ENCODE data around the gene CLDN20.

The CLDN20 gene

DNA sequence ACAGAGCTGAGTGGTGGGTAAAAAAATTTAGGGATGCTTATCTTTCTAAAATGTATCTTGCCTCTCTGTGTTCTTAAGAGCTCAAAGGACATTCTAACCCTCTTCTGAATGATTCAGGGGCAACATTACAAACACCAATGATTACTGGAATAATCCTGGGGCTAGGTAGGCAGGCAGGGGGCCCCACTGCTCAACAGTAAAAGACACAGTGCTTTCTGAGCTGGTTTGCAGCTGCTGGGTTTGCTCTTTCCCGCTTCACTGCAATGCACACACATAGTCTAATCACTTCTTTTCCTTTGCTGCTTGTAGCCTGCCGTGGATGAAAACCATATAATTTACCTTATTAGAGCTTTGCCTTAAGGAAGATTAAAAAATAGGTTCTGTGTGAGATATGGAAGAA is 23.9 kb downstream of the CLDN20 start:
- peaks cover 5 to 9% of the 10 kb centered on the region in 2 experiments for H3K36me3 ChIP-seq (ENCODE audit: control insufficient read depth in 1 of 2, insufficient read depth in 2 of 2, low read length in 2 of 2)
- no peaks in the 10 kb centered on the region for H3K9me3 ChIP-seq (ENCODE audit: insufficient read depth, low read depth, low read length)
- H3K4me2 ChIP-seq (ENCODE audit: low read length), result no peak overlapping the region

DNA sequence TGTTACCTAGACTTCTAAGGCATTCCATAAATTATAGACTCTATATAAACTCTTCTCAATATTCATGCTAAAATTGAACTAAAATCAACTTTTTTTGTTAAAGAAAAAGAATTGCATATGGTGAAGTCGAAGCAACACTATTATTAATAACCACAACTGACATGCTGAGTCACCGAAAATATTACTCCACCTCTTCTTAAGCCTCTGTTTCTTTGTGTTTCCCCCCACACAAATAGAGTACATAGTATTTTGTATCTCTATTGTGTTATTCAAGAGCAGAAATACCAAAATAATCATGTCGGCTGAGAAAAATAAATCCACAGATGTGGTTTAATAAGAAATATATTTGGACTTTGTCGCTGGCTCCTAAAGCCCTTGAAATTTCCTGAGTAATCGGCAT is 26.7 kb downstream of the CLDN20 start:
- H3K4me1 ChIP-seq (ENCODE audit: control insufficient read depth in 1 of 2, insufficient read depth in 2 of 2, low read length in 2 of 2), result peaks cover 0 to 1% of the 10 kb centered on the region in 2 experiments
- no peak overlapping the region for H4K12ac ChIP-seq (ENCODE audit: low read depth, low read length)
- no peak overlapping the region for H3K4ac ChIP-seq (ENCODE audit: low read depth, low read length)
- no CpG with 5 or more reads among the region's 5 CpGs for WGBS (ENCODE audit: extremely low coverage, insufficient coverage, insufficient read length)
- no peak overlapping the region for H3K18ac ChIP-seq (ENCODE audit: low read length)
- no peak overlapping the region for H2AK5ac ChIP-seq (ENCODE audit: low read length)
- H3K9ac ChIP-seq (ENCODE audit: low read length), result no peak overlapping the region
- H3K27me3 ChIP-seq (ENCODE audit: insufficient read depth, low read length), result no peaks in the 10 kb centered on the region
- no peak overlapping the region for H2BK120ac ChIP-seq (ENCODE audit: insufficient read depth, low read length, poor library complexity)
- no peak for DNase-seq
- H2BK12ac ChIP-seq (ENCODE audit: low read length), result no peak overlapping the region
- no peak overlapping the region for H3K14ac ChIP-seq (ENCODE audit: low read length)
- H3K79me2 ChIP-seq (ENCODE audit: control insufficient read depth, insufficient read depth, low read length, poor library complexity), result no peaks in the 10 kb centered on the region
- no peak overlapping the region for H3K4me3 ChIP-seq (ENCODE audit: low read depth, low read length)
- H3K27ac ChIP-seq (ENCODE audit: low read depth, low read length), result no peak overlapping the region
- H4K8ac ChIP-seq (ENCODE audit: low read depth, low read length), result no peak overlapping the region
- H3K79me1 ChIP-seq (ENCODE audit: low read length), result no peaks in the 10 kb centered on the region
- H3K36me3 ChIP-seq (ENCODE audit: control insufficient read depth in 1 of 2, insufficient read depth in 2 of 2, low read length in 2 of 2), result peaks cover 5% of the 10 kb centered on the region in 2 experiments
- H2BK5ac ChIP-seq (ENCODE audit: low read depth, low read length, poor library complexity), result no peak overlapping the region
- no peaks in the 10 kb centered on the region for H3K9me3 ChIP-seq (ENCODE audit: insufficient read depth, low read depth, low read length)
- no peak overlapping the region for H3K4me2 ChIP-seq (ENCODE audit: low read length)
- no peak overlapping the region for H2AFZ ChIP-seq (ENCODE audit: insufficient read depth, low read length, poor library complexity)
- H4K91ac ChIP-seq (ENCODE audit: low read depth, low read length), result no peak overlapping the region
- H3K23ac ChIP-seq (ENCODE audit: low read length), result no peak overlapping the region

More for the DNA sequence above, 23.9 kb downstream of the CLDN20 start:
- Histone ChIP-seq H2AFZ (ENCODE audit: insufficient read depth, low read length, poor library complexity) (no peak overlapping the region), H3K79me2 (ENCODE audit: control insufficient read depth, insufficient read depth, low read length, poor library complexity) (no peaks in the 10 kb centered on the region), H3K4me3 (ENCODE audit: low read depth, low read length) (no peak overlapping the region), H3K27ac (ENCODE audit: low read depth, low read length) (no peak overlapping the region), H2BK120ac (ENCODE audit: insufficient read depth, low read length, poor library complexity) (no peak overlapping the region), H3K14ac (ENCODE audit: low read length) (no peak overlapping the region), H2BK12ac (ENCODE audit: low read length) (no peak overlapping the region), H2AK5ac (ENCODE audit: low read length) (no peak overlapping the region), H4K12ac (ENCODE audit: low read depth, low read length) (no peak overlapping the region), H4K91ac (ENCODE audit: low read depth, low read length) (no peak overlapping the region), H3K27me3 (ENCODE audit: insufficient read depth, low read length) (no peaks in the 10 kb centered on the region), H2BK5ac (ENCODE audit: low read depth, low read length, poor library complexity) (no peak overlapping the region), H3K4me1 (ENCODE audit: control insufficient read depth in 1 of 2, insufficient read depth in 2 of 2, low read length in 2 of 2) (no peaks in the 10 kb centered on the region), H3K9ac (ENCODE audit: low read length) (no peak overlapping the region), H3K79me1 (ENCODE audit: low read length) (no peaks in the 10 kb centered on the region), H3K18ac (ENCODE audit: low read length) (no peak overlapping the region), H3K23ac (ENCODE audit: low read length) (no peak overlapping the region), H4K8ac (ENCODE audit: low read depth, low read length) (no peak overlapping the region), H3K4ac (ENCODE audit: low read depth, low read length) (no peak overlapping the region)
- no peak for DNase-seq
- no CpG with 5 or more reads among the region's 2 CpGs for WGBS (ENCODE audit: extremely low coverage, insufficient coverage, insufficient read length)

DNA sequence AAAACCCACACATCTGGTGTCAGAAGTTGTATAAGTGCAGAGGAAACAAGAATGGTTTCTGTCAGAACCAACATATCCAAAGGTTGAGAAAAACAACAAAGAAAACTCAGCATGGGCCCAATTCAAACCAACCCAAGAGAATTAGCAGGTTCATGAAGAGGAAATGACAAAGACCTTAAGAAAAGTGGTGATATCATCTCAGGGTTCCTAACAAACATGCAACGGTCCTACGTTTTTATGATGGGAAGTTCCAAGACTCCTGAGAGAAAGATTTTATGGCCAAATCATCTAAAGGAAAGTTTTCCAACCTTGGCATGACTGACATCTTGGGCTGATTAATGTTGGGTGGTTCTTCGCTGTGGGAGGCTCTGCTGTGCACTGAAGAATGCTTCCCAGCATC is 27.5 kb downstream of the CLDN20 start:
- H3K9ac ChIP-seq (ENCODE audit: low read length), result no peak overlapping the region
- H3K18ac ChIP-seq (ENCODE audit: low read length), result no peak overlapping the region
- H2BK12ac ChIP-seq (ENCODE audit: low read length), result no peak overlapping the region
- no peak overlapping the region for H4K8ac ChIP-seq (ENCODE audit: low read depth, low read length)
- H4K12ac ChIP-seq (ENCODE audit: low read depth, low read length), result no peak overlapping the region
- no peak for DNase-seq
- H3K4ac ChIP-seq (ENCODE audit: low read depth, low read length), result no peak overlapping the region
- WGBS (ENCODE audit: extremely low coverage, insufficient coverage, insufficient read length), result no CpG with 5 or more reads among the region's 3 CpGs
- H3K4me2 ChIP-seq (ENCODE audit: low read length), result no peak overlapping the region
- H2AFZ ChIP-seq (ENCODE audit: insufficient read depth, low read length, poor library complexity), result no peak overlapping the region
- no peak overlapping the region for H3K23ac ChIP-seq (ENCODE audit: low read length)
- H2BK5ac ChIP-seq (ENCODE audit: low read depth, low read length, poor library complexity), result no peak overlapping the region
- H3K14ac ChIP-seq (ENCODE audit: low read length), result no peak overlapping the region
- H3K27ac ChIP-seq (ENCODE audit: low read depth, low read length), result no peak overlapping the region
- H4K91ac ChIP-seq (ENCODE audit: low read depth, low read length), result no peak overlapping the region
- no peaks in the 10 kb centered on the region for H3K79me1 ChIP-seq (ENCODE audit: low read length)
- H2AK5ac ChIP-seq (ENCODE audit: low read length), result no peak overlapping the region
- H3K79me2 ChIP-seq (ENCODE audit: control insufficient read depth, insufficient read depth, low read length, poor library complexity), result no peaks in the 10 kb centered on the region
- H3K36me3 ChIP-seq (ENCODE audit: control insufficient read depth in 1 of 2, insufficient read depth in 2 of 2, low read length in 2 of 2), result peaks cover 5 to 8% of the 10 kb centered on the region in 2 experiments
- no peaks in the 10 kb centered on the region for H3K27me3 ChIP-seq (ENCODE audit: insufficient read depth, low read length)
- no peaks in the 10 kb centered on the region for H3K9me3 ChIP-seq (ENCODE audit: insufficient read depth, low read depth, low read length)
- H2BK120ac ChIP-seq (ENCODE audit: insufficient read depth, low read length, poor library complexity), result no peak overlapping the region
- no peak overlapping the region for H3K4me3 ChIP-seq (ENCODE audit: low read depth, low read length)
- peaks cover 0 to 1% of the 10 kb centered on the region in 2 experiments for H3K4me1 ChIP-seq (ENCODE audit: control insufficient read depth in 1 of 2, insufficient read depth in 2 of 2, low read length in 2 of 2)

DNA sequence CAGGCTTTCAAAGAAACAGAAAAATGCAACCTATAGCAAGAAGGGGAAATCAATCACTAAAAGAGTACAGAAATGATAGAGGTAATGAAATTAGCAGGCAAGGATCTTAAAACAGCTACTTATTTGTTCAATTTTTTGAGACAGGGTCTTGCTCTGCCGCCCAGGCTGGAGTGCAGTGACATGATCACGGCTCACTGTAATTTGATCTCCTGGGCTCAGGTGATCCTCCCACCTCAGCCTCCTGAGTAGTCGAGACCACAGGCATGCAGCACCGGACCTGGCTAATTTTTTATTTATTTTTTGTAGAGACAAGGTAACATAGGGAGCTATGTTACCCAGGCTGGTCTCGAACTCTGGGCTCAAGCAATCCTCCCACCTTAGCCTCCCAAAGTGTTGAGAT is 28.9 kb downstream of the CLDN20 start:
- H3K27ac ChIP-seq (ENCODE audit: low read depth, low read length), result no peak overlapping the region
- no peak overlapping the region for H4K12ac ChIP-seq (ENCODE audit: low read depth, low read length)
- H3K18ac ChIP-seq (ENCODE audit: low read length), result no peak overlapping the region
- no peak overlapping the region for H2BK12ac ChIP-seq (ENCODE audit: low read length)
- H3K14ac ChIP-seq (ENCODE audit: low read length), result no peak overlapping the region
- H3K27me3 ChIP-seq (ENCODE audit: insufficient read depth, low read length), result no peaks in the 10 kb centered on the region
- H3K79me2 ChIP-seq (ENCODE audit: control insufficient read depth, insufficient read depth, low read length, poor library complexity), result no peaks in the 10 kb centered on the region
- no peak overlapping the region for H2BK120ac ChIP-seq (ENCODE audit: insufficient read depth, low read length, poor library complexity)
- H3K4me3 ChIP-seq (ENCODE audit: low read depth, low read length), result no peak overlapping the region
- no peak overlapping the region for H4K91ac ChIP-seq (ENCODE audit: low read depth, low read length)
- peaks cover 0 to 1% of the 10 kb centered on the region in 2 experiments for H3K4me1 ChIP-seq (ENCODE audit: control insufficient read depth in 1 of 2, insufficient read depth in 2 of 2, low read length in 2 of 2)
- no peak overlapping the region for H4K8ac ChIP-seq (ENCODE audit: low read depth, low read length)
- peaks cover 9 to 12% of the 10 kb centered on the region in 2 experiments for H3K36me3 ChIP-seq (ENCODE audit: control insufficient read depth in 1 of 2, insufficient read depth in 2 of 2, low read length in 2 of 2)
- H3K4me2 ChIP-seq (ENCODE audit: low read length), result no peak overlapping the region
- H2AK5ac ChIP-seq (ENCODE audit: low read length), result no peak overlapping the region
- no peaks in the 10 kb centered on the region for H3K79me1 ChIP-seq (ENCODE audit: low read length)
- no CpG with 5 or more reads among the region's 5 CpGs for whole genome bisulfite sequencing (ENCODE audit: extremely low coverage, insufficient coverage, insufficient read length)
- H2AFZ ChIP-seq (ENCODE audit: insufficient read depth, low read length, poor library complexity), result no peak overlapping the region
- H3K4ac ChIP-seq (ENCODE audit: low read depth, low read length), result no peak overlapping the region
- H3K9ac ChIP-seq (ENCODE audit: low read length), result no peak overlapping the region
- no peaks in the 10 kb centered on the region for H3K9me3 ChIP-seq (ENCODE audit: insufficient read depth, low read depth, low read length)
- H3K23ac ChIP-seq (ENCODE audit: low read length), result no peak overlapping the region
- no peak for DNase-seq
- no peak overlapping the region for H2BK5ac ChIP-seq (ENCODE audit: low read depth, low read length, poor library complexity)

All from trophoblast cell (in vitro differentiated cells and primary cell).